ENCODE results near the gene MRPL50.

The MRPL50 gene

DNA sequence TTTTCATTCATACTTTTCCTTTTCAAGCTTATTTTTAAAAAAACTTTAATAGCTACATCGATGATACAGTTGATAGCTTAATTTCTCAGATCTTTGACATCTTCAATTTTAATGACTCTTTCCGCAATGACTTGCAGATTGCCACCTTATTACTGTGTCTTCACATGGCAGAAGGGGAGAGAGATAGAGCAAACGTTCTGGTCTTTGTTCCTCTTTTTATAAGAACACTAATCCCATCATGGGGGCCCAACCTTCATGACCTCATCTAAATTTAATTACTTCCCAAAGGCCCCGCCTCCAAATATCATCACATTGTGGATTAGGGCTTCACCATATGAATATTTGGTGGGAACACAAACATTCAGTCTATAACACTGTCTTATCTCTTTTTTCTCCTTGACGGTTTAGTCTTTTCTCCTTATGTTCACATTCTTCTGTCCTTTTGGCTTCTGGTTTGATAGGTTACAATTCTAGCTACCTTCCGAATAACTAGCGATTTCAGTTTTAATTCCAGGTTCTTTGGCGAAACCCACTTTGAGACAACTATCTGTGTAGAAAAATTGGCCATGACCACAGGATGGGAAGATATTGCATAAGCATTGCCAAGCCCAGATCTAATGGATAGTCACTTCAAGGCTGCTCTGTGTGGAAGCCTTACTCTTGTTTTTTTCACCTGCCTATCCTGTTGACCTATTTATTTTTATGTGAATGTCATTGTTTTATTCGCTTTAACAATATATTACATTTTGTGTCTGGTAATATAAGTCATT, 5.3 kb upstream of the MRPL50 start:
- intact Hi-C loops (cut with DNase I; ENCODE audit: low total_unique reads): no loop called here
- H3K4me1 ChIP-seq: peaks cover 0 to 21% (median 15%) of the 10 kb centered on the region in 4 donors
- H3K9me3 ChIP-seq: peaks cover 18 to 63% (median 28%) of the 10 kb centered on the region in 3 donors
- no peaks in the 10 kb centered on the region for H3K27me3 ChIP-seq
- H3K4me3 ChIP-seq: no peak overlapping the region
- H3K36me3 ChIP-seq: peaks cover 84 to 87% (median 87%) of the 10 kb centered on the region in 3 donors
- no peak overlapping the region for H3K27ac ChIP-seq
- DNase-seq: no peak
- TF ChIP-seq, protein P1, sequence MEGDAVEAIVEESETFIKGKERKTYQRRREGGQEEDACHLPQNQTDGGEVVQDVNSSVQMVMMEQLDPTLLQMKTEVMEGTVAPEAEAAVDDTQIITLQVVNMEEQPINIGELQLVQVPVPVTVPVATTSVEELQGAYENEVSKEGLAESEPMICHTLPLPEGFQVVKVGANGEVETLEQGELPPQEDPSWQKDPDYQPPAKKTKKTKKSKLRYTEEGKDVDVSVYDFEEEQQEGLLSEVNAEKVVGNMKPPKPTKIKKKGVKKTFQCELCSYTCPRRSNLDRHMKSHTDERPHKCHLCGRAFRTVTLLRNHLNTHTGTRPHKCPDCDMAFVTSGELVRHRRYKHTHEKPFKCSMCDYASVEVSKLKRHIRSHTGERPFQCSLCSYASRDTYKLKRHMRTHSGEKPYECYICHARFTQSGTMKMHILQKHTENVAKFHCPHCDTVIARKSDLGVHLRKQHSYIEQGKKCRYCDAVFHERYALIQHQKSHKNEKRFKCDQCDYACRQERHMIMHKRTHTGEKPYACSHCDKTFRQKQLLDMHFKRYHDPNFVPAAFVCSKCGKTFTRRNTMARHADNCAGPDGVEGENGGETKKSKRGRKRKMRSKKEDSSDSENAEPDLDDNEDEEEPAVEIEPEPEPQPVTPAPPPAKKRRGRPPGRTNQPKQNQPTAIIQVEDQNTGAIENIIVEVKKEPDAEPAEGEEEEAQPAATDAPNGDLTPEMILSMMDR (IDR thresholded peaks at IDR 0.05): no peak

DNA sequence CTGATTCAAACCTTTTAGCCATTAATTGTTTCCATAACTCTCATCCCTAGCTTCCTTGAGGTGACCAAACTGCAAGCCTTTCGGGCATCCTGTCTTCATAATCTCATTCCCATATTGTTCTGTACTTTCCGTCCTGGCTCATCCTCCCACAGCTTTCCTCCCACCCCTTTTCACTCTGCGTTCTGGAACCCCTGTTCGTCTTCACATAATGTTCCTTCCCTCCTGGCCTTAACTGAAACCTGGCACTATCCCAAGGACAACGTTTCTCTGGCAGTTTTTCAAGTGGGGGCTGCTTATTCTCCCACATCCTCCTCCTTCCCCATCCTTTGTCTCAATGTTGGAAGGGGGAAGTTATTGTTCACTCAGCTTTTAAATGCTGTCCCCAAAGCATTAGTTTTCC, 1.7 kb upstream of the MRPL50 start:
- peaks cover 0 to 38% (median 21%) of the 10 kb centered on the region in 4 donors for H3K4me1 ChIP-seq
- H3K4me3 ChIP-seq: peak overlapping the region; percentile 77 to 82

DNA sequence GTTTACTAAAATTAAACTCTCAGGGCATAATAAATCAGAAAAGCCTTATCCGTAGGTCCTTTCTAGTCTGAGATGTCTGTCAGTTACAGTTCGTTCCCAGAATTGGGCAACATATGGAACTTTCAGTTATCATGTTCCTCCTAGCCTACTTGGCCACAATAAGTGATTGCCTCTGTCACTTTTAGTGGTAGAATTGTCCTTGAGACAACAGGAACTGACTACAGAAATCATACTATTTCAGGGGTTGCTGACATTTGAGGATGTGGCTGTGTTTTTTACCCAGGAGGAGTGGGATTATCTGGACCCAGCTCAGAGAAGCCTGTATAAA, 1.2 kb upstream of the MRPL50 start:
- H3K36me3 ChIP-seq: peaks cover 43 to 46% (median 46%) of the 10 kb centered on the region in 3 donors
- peak overlapping the region; percentile 77 to 82 for H3K4me3 ChIP-seq
- DNase-seq: no peak
- peak overlapping the region; percentile 85 to 89 for H3K27ac ChIP-seq
- no peaks in the 10 kb centered on the region for H3K27me3 ChIP-seq
- H3K4me1 ChIP-seq: peaks cover 0 to 38% (median 21%) of the 10 kb centered on the region in 4 donors
- intact Hi-C loops (cut with DNase I; ENCODE audit: low total_unique reads): loop anchor here (5.0 kb wide), 1 partner anchor 133 kb away; the partner anchor contains the start of gene RNF20
- peaks cover 0 to 22% (median 0%) of the 10 kb centered on the region in 3 donors for H3K9me3 ChIP-seq
- TF ChIP-seq, protein P1 (IDR thresholded peaks at IDR 0.05): no peak

More for the DNA sequence above, 1.7 kb upstream of the MRPL50 start:
- intact Hi-C loops (cut with DNase I; ENCODE audit: low total_unique reads): no loop called here
- Histone ChIP-seq H3K27me3 (no peaks in the 10 kb centered on the region), H3K27ac (no peak overlapping the region), H3K36me3 (peaks cover 48 to 52% (median 51%) of the 10 kb centered on the region in 3 donors), H3K9me3 (peaks cover 0 to 27% (median 0%) of the 10 kb centered on the region in 3 donors)
- TF ChIP-seq, protein P1 (IDR thresholded peaks at IDR 0.05): no peak
- no peak for DNase-seq

DNA sequence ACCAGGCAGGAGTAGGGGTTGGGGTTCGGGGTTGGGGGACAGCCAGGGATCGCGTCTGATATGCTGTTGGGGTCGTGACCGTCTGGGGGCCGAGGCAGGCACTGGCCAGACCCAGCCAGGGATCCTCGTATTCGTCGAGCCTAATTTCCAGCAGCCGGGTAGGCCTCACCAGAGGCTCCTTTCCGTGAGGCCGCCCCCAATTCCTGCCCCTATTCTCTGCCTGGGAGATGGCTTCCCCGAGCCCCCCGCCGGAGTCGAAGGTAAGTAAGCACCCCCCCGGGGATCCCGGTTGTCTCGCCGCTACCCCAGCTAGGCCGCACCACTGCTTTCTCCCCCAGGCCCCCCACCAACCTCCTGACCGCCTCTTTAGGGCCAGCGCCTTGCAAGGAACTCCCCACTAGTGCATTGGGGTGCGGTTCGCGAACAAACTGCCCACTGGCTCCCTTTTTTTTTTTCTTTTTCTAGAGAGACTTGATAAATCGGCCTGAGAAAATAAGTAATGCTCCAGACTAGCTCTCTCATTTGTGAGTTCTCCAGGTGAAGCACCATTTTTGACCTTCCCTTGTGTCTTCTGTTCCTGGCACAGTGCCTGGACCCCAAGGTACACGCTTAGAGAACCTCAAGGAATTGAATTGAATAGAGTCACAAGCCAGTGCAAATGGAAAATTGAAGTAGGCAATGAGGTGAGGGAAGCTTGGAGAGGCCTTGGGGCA, 668 bp upstream of the MRPL50 start:
- Histone ChIP-seq H3K27ac (peak overlapping the region; percentile 85 to 89), H3K4me1 (peaks cover 0 to 38% (median 21%) of the 10 kb centered on the region in 4 donors), H3K4me3 (peak overlapping the region; percentile 77 to 82), H3K36me3 (peaks cover 38 to 41% (median 40%) of the 10 kb centered on the region in 3 donors), H3K27me3 (no peaks in the 10 kb centered on the region), H3K9me3 (peaks cover 0 to 19% (median 0%) of the 10 kb centered on the region in 3 donors)
- TF ChIP-seq, protein P1 (IDR thresholded peaks at IDR 0.05): no peak
- intact Hi-C loops (cut with DNase I; ENCODE audit: low total_unique reads): loop anchor here (5.0 kb wide), 1 partner anchor 133 kb away; the partner anchor contains the start of gene RNF20
- peak in 1 of 2 donors; percentile 47 for DNase-seq

DNA sequence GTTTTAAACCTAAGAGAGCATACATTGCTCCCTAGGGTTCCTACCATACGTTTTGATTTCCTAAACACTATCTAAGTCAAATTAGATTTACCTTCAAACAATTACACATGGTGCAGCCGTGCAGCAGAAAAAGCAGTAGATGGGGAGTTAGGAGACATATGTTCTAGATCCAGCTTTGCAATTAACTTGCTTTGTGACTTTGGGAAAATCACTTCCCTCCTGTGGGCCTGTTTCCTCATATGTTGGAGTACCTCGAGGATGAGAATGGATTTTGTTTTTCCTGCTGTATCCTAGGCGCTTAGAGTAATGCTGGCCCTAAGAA, 711 bp downstream of the MRPL50 start:
- peaks cover 24 to 27% (median 27%) of the 10 kb centered on the region in 3 donors for H3K36me3 ChIP-seq
- H3K4me1 ChIP-seq: peaks cover 0 to 38% (median 21%) of the 10 kb centered on the region in 4 donors
- H3K27ac ChIP-seq: peak overlapping the region; percentile 85 to 89
- H3K9me3 ChIP-seq: peaks cover 0 to 6% (median 0%) of the 10 kb centered on the region in 3 donors
- TF ChIP-seq, protein P1 (IDR thresholded peaks at IDR 0.05): no peak
- intact Hi-C loops (cut with DNase I; ENCODE audit: low total_unique reads): loop anchor here (5.0 kb wide), 1 partner anchor 135 kb away; the partner anchor contains the start of gene RNF20
- no peaks in the 10 kb centered on the region for H3K27me3 ChIP-seq
- H3K4me3 ChIP-seq: peak overlapping the region; percentile 77 to 82
- DNase-seq: no peak

Data from tibial artery (tissue), 4 donors.